Smooth muscle cell (in vitro differentiated cells): Measurements from ENCODE around the gene RAD18. TPM values are rescaled to one million over a fixed set of nuclear protein-coding genes. Genes with fewer than 3 reads are reported as not detected.

Experiments used
- DNase-seq: peaks from one replicate; lab custom pipeline; 2025; ENCODE audit not compliant: unreplicated experiment; lab: John Stamatoyannopoulos, UW
- H2AFZ ChIP-seq: fragments of 200-600 bp; sonication (generic); 2 replicates; pipeline ENCODE4 v1.6.0; 2016; ENCODE audit warnings: antibody characterized with exemption, low read depth, mild to moderate bottlenecking
- H3F3A ChIP-seq: fragments of 200-600 bp; sonication (generic); 2 replicates; pipeline ENCODE4 v1.6.0; 2017; ENCODE audit warnings: antibody characterized with exemption, low read depth
- H3K27ac ChIP-seq: fragments of 200-600 bp; sonication (generic); 2 replicates; pipeline ENCODE4 v1.5.1; 2016; ENCODE audit warnings: low read depth, mild to moderate bottlenecking
- H3K27me3 ChIP-seq: fragments of 200-600 bp; sonication (generic); 2 replicates; pipeline ENCODE4 v1.6.1; 2016; ENCODE audit warnings: low read depth, mild to moderate bottlenecking
- H3K36me3 ChIP-seq: fragments of 200-600 bp; sonication (generic); 2 replicates; pipeline ENCODE4 v1.5.1; 2016; ENCODE audit warnings: low read depth
- H3K4me1 ChIP-seq: fragments of 200-600 bp; sonication (generic); 2 replicates; pipeline ENCODE4 v1.5.1; 2016; ENCODE audit warnings: low read depth
- H3K4me2 ChIP-seq: fragments of 200-600 bp; sonication (generic); 2 replicates; pipeline ENCODE4 v1.6.0; 2016; ENCODE audit warnings: mild to moderate bottlenecking
- H3K4me3 ChIP-seq: fragments of 200-600 bp; sonication (generic); 2 replicates; pipeline ENCODE4 v1.5.1; 2016; ENCODE audit warnings: mild to moderate bottlenecking
- H3K79me2 ChIP-seq: fragments of 200-600 bp; sonication (generic); 2 replicates; pipeline ENCODE4 v1.6.0; 2016; ENCODE audit warnings: low read depth, mild to moderate bottlenecking
- H3K9ac ChIP-seq: fragments of 200-600 bp; sonication (generic); 2 replicates; pipeline ENCODE4 v1.6.0; 2016; ENCODE audit warnings: low read depth
- H3K9me3 ChIP-seq: fragments of 200-600 bp; sonication (generic); replicated peaks from 2 replicates; pipeline ENCODE4 v1.5.1; 2016; ENCODE audit warnings: low read depth
- H4K20me1 ChIP-seq: fragments of 200-600 bp; sonication (generic); 2 replicates; pipeline ENCODE4 v1.6.0; 2016; ENCODE audit warnings: low read depth
- WGBS: methylation state at CpG from one replicate; pipeline ENCODE4 v1.1.7; 2016; ENCODE audit warnings: low lambda C conversion rate; 5-methylcytosine and 5-hydroxymethylcytosine counted together
- polyA plus RNA-seq: library from polyadenylated mRNA; unstranded; fragments of >200 nt; fragmentation: Nextera tagmentation; extraction: Ambion mirVana; gene quantifications from 2 replicates; pipeline ENCODE4 v1.2.1, GENCODE V29; 2016
- total RNA-seq: library from RNA; depleted of rRNA; stranded (reverse); fragments of >200 nt; gene quantifications from 2 replicates; pipeline ENCODE4 v1.2.3, GENCODE V29; 2014
- TF ChIP-seq, protein P1 (sequence below): fragments of 200-600 bp; sonication (generic); IDR thresholded peaks from 2 replicates; pipeline ENCODE4 v1.5.1; 2017; ENCODE audit warnings: borderline replicate concordance, mild to moderate bottlenecking, antibody characterized with exemption; ENCODE audit not compliant: insufficient read depth, poor library complexity, severe bottlenecking

Gene RAD18
- total and polyA plus RNA-seq, 2 experiments from 2014 or later = 8.9 to 16.0 TPM

DNA sequence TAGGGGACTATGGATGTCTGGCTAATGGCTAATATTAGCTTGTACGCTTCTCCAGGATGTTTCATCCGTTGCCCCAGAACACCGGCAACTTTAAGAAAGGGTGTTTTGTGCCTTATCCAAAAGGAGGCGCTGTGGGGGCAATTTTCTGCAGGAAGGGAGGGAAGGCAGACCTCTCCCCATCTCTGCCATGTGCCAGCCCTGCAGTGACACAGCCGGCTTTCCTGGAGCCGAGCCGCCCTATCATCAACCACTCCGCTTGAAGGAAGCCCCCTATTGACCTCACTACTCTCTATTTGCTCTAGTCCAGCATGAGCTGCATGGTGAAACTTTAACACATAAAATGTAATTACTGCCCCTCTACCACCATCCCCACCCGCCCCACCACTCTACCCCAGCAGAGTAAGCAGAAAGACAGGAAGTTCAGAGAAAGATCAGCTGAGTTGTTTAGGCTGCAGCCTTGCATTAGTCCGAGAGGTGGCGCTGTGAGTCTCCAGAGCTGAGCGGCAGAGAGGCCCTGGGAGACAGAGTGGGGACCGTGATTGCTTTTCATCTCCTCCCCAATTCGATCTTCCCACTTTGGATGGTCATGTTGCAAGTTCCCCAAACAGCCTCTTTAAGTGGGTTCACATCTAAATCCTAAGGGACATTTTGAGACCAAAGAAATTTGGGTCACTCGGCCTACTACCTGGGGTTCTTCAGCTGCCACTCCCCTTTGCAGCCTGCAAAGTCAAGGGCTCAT, 24.5 kb upstream of the RAD18 start:
- peak; percentile 30 for DNase-seq
- Histone ChIP-seq H3K27me3 (no peaks in the 10 kb centered on the region), H3K4me1 (peaks cover 5% of the 10 kb centered on the region), H3K9me3 (no peaks in the 10 kb centered on the region), H3K79me2 (no peaks in the 10 kb centered on the region), H2AFZ (no peak overlapping the region), H3K27ac (peak overlapping the region; percentile 81), H3K4me2 (peak overlapping the region; percentile 67), H3K9ac (no peak overlapping the region), H3K36me3 (no peaks in the 10 kb centered on the region), H3F3A (peaks cover 11% of the 10 kb centered on the region), H4K20me1 (no peaks in the 10 kb centered on the region), H3K4me3 (no peak overlapping the region)
- WGBS = 25% methylated on average over 15 of the region's 15 CpGs
- TF ChIP-seq, protein P1, sequence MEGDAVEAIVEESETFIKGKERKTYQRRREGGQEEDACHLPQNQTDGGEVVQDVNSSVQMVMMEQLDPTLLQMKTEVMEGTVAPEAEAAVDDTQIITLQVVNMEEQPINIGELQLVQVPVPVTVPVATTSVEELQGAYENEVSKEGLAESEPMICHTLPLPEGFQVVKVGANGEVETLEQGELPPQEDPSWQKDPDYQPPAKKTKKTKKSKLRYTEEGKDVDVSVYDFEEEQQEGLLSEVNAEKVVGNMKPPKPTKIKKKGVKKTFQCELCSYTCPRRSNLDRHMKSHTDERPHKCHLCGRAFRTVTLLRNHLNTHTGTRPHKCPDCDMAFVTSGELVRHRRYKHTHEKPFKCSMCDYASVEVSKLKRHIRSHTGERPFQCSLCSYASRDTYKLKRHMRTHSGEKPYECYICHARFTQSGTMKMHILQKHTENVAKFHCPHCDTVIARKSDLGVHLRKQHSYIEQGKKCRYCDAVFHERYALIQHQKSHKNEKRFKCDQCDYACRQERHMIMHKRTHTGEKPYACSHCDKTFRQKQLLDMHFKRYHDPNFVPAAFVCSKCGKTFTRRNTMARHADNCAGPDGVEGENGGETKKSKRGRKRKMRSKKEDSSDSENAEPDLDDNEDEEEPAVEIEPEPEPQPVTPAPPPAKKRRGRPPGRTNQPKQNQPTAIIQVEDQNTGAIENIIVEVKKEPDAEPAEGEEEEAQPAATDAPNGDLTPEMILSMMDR = peak; percentile 83

DNA sequence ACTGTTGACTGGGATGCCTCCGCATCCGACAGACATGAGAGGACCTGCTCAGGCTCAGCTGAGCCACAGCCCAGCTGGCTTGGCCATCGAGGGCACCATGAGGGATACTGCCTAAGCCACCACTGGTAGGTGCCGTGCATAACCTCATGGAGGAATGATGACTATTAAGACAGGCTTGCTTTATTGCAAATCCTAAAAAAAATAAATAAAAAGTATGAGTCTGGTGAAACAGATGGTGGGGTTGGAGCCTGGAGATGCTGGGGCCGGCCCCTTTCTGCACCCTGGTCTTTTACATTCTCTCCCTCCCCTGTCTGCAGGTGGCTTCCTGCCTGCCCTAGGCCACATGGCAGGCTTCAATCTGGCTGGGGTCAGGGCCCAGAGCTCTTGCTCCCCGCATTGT, 24.0 kb upstream of the RAD18 start:
- H3K4me1 ChIP-seq = peaks cover 7% of the 10 kb centered on the region
- WGBS = 53% methylated on average over 6 of the region's 6 CpGs

DNA sequence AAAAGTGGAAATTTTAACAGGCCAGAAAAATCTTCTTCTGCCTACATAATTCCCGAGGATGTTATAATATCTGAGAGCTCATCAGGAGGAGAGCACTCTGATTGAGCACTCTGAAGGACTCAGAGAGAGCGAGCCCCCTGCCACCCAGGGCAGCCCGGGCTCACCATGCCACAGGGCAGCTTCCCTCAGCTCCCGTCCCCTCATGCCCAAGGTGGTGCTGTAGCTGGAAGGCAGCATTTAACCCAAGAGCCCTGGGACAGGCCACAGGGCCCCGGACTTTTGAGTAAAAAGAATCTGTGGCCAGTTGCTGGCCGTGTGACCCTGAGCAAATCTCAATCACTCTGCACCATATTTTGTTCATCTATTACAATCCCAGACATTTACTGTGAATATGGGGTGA, 23.5 kb upstream of the RAD18 start:
- TF ChIP-seq, protein P1 = no peak
- H3K9me3 ChIP-seq = no peaks in the 10 kb centered on the region
- peaks cover 12% of the 10 kb centered on the region for H3F3A ChIP-seq
- H3K4me3 ChIP-seq = no peak overlapping the region
- H3K79me2 ChIP-seq = no peaks in the 10 kb centered on the region
- no peaks in the 10 kb centered on the region for H3K36me3 ChIP-seq
- H3K4me2 ChIP-seq = no peak overlapping the region
- H3K27me3 ChIP-seq = no peaks in the 10 kb centered on the region
- peak overlapping the region; percentile 18 for H3K27ac ChIP-seq
- peaks cover 7% of the 10 kb centered on the region for H3K4me1 ChIP-seq
- 92% methylated on average over 6 of the region's 6 CpGs for WGBS
- DNase-seq = no peak
- no peak overlapping the region for H2AFZ ChIP-seq
- no peak overlapping the region for H3K9ac ChIP-seq
- H4K20me1 ChIP-seq = no peaks in the 10 kb centered on the region

More for the DNA sequence above, 24.0 kb upstream of the RAD18 start:
- TF ChIP-seq, protein P1 = no peak
- no peak overlapping the region for H3K4me3 ChIP-seq
- H3K9ac ChIP-seq = no peak overlapping the region
- peak overlapping the region; percentile 67 for H3K4me2 ChIP-seq
- no peak for DNase-seq
- no peaks in the 10 kb centered on the region for H3K27me3 ChIP-seq
- peaks cover 12% of the 10 kb centered on the region for H3F3A ChIP-seq
- H3K36me3 ChIP-seq = no peaks in the 10 kb centered on the region
- no peaks in the 10 kb centered on the region for H4K20me1 ChIP-seq
- H3K27ac ChIP-seq = peak overlapping the region; percentile 18
- no peaks in the 10 kb centered on the region for H3K79me2 ChIP-seq
- no peak overlapping the region for H2AFZ ChIP-seq
- H3K9me3 ChIP-seq = no peaks in the 10 kb centered on the region

DNA sequence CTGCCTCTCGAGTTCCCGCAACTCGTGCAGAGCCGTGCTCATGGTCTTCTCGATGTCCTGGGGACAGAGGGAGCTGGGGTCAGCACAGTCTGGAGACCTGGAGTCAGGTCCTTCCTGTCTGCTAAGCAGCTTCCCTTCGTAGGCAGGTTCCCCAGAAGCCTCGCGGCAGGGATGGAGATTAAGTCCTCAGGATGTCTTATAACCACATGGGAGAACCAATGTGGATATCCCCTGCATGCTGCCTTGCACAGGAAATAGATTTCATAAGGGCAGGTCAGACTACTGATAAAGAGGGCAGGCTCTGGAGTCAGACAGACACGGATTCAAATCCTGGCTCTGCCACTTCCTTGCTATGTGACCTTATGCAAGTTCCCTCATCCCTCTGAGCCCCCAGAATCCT, 22.6 kb upstream of the RAD18 start:
- no peaks in the 10 kb centered on the region for H3K9me3 ChIP-seq
- H3K79me2 ChIP-seq = no peaks in the 10 kb centered on the region
- DNase-seq = no peak
- peaks cover 12% of the 10 kb centered on the region for H3F3A ChIP-seq
- H2AFZ ChIP-seq = no peak overlapping the region
- no peak overlapping the region for H3K9ac ChIP-seq
- 83% methylated on average over 9 of the region's 9 CpGs for WGBS
- no peak overlapping the region for H3K27ac ChIP-seq
- peaks cover 3% of the 10 kb centered on the region for H3K4me1 ChIP-seq
- H3K4me2 ChIP-seq = no peak overlapping the region
- no peaks in the 10 kb centered on the region for H3K36me3 ChIP-seq
- H3K27me3 ChIP-seq = no peaks in the 10 kb centered on the region
- TF ChIP-seq, protein P1 = no peak
- H4K20me1 ChIP-seq = no peaks in the 10 kb centered on the region
- H3K4me3 ChIP-seq = no peak overlapping the region
